GM21529 (cell line): ENCODE data around the gene MRPL53.
"Not testable (repeated sequence)": the region's sequence is repeated elsewhere in the genome, so short reads cannot be mapped to it uniquely, and the experiment has no call there.

Experiments
- ATAC-seq: cut with Tn5 transposase; IDR thresholded peaks from one replicate; pipeline ENCODE4 v1.9.1; 2021; ENCODE audit not compliant: unreplicated experiment

MRPL53 gene

DNA sequence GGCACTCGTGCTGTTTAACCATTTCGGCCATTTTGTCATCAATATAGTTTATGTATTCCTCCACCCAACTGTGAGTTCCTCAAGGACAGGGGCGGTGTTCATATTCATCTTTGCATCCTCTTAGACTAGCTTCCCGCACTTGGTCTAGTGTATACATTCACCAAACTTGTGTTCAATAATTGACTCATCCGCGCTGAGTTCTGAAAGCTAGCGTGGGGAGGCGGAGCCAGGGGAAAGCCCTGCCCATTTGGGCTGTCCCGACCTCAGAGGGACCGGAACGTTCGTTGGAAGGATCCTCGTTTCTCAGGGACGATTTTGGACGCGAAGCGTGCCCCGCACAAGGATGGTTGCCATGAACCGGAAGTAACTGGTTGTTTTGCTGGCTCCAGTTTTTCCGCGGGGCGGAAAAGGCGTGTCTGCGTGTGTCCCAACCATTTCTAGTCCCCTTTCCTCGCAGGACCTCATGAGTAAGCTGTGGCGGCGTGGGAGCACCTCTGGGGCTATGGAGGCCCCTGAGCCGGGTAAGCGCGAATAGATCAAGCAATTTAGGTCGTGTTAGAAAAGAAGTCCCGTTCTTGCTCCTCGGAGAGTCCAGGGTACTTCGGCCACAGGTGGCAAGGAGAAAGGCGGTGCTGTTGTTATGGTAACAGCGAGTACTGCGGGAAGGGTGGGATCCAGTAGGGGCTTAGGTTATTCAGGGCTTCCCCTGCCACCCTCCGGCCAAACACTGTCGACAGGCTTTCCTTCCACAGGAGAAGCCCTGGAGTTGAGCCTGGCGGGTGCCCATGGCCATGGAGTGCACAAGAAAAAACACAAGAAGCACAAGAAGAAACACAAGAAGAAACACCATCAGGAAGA, 17.6 kb downstream of the MRPL53 start, which contains the start of gene INO80B:
Gene INO80B (plus strand): TSS at position 434 of the 858 bp plus-strand sequence. CDS start 30 bp downstream, at position 464.
- ATAC-seq = peak; percentile 36

DNA sequence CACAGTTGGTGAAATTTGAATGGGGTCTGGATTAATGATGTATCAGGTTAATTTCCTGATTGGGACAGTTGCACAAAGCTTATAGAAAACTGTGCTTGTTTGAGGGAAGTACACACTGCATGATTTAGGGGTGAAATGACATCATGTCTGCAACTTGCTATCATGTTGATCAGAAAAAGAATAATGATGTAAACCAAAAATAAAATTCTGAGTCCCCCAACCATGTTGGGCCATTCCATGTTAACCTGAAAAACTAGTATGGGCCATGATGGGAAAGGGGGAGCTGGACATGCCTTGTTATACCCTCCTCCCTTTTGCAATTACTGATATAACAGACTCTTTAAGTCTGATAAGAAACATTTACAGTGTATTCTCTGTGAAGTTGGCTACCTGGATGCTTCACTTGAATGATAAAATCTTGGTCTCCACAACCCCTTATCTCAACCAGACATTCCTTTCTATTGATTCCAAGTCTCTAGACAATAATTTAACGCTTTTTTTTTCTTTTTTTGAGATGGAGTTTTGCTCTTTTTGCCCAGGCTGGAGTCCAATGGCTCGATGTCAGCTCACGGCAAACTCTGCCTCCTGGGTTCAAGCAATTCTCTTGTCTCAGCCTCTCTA, 21.8 kb downstream of the MRPL53 start:
- no peak for ATAC-seq

DNA sequence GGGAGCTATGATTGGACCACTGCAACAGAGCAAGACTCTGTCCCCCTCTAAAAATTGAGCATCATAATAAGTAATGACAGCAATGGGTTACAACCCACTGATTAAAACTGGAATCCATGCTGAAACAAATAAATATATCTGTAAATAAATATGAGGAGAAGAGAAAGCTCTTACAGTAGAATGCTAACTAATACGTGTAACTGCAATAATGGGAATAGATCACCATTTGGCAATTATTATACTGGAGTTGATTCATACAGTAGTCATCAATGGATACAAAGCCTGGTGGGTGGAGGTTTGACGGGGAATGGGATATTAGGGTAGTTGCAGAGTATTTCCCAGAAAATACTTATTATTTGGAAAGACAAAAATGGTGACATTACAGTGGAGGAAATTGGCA, 23.7 kb downstream of the MRPL53 start:
- no peak for ATAC-seq

DNA sequence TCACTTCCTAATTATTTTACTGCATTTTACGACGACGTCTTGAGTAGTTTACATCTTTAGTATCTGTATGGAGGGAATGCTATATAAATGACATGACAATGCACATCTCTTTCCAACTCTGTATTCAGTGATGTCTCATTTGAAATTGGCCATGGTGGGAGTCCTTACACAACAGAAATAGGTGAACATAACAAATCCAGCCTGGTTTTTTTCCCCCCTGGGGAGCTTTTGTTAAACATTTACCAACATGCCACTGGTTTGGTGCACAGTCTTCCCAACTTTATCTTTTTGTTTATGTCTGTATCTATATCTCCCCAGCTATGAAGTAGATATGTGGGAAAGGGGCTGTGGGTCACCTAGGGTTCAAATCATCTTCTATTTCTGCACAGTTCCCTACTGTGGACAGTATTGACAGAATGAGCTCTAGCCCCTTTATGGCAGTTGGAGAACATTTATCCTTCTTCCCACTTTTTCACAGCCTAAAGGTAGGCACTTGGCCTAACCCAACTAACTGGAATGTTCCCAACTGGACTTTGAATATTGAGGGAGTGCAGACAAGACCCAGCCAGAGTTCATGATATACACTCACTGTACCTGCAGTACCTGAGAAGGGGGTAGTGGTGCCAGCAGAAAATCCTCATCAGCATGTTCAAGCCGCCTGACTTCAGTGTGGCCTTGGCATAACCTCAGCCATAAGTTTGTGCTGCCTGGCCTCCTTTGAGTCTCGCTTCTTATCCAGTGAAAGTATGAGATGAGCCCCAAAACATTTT, 25.1 kb downstream of the MRPL53 start:
- no peak for ATAC-seq

DNA sequence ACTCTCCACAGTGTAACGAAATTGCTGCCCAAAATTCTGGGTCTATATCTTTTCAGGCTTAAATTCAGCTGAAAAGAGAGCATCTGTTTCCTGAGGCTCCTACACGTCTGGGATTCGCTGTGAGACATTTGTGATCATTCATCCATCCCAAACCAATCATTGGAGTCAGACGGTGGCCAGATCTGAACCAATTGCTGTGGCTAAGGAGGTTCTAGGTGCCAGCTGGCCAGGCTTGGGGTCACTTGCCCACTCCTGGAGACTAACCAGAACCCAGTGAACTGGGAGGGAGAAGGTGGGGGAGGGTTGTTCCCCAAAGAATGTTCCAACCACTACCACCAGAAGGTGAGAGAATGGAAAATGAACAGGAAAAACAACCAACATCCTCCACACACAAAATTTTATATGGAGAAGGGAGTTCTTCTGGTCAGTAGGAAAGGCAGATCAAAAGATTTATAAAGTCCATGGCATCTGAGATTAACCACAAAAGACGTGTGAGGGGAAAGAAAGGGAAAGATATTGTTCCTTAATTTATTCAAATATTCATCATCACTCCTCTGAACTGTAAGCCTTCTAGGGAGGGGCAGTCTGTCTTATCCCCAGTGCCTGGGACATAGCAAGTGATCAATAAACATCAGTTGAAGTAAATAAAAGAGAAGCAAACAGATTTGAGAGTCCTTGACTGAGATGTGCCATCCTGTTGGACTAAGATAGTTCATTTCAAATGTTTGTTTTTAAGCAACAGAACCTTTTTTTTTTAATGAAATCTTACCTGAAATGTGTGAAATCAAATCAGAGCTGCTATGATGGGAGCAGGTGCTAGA, 27.8 kb downstream of the MRPL53 start:
- no peak for ATAC-seq

DNA sequence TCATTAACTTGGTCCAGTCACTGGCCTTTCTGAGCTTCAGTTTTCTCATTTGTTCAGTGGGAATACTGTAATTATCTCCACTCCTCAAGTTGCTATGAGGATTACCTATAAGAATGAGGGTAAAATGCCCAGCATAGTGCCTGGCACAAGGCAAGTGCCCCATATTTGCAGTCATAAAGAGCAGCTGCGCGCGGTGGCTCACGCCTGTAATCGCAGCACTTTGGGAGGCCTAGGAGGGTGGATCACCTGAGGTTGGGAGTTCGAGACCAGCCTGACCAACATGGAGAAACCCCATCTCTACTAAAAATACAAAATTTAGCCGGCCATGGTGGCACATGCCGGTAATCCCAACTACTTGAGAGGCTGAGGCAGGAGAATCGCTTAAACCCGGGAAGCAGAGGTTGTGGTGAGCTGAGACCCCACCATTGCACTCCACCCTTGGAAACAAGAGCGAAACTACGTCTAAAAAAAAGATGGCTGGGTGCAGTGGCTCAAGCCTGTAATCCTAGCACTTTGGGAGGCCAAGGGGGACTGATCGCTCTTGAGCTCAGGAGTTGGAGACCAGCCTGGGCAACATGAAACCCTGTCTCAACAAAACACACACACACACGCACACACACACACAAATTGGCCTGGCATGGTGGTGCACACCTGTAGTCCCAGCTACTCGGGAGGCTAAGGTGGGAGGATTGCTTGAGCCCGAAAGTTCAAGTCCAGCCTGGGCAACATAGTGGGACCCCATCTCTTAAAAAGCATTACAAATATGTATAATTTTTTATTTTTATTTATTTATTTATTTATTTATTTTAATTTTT, 29.8 kb downstream of the MRPL53 start:
- ATAC-seq = not testable (repeated sequence)

DNA sequence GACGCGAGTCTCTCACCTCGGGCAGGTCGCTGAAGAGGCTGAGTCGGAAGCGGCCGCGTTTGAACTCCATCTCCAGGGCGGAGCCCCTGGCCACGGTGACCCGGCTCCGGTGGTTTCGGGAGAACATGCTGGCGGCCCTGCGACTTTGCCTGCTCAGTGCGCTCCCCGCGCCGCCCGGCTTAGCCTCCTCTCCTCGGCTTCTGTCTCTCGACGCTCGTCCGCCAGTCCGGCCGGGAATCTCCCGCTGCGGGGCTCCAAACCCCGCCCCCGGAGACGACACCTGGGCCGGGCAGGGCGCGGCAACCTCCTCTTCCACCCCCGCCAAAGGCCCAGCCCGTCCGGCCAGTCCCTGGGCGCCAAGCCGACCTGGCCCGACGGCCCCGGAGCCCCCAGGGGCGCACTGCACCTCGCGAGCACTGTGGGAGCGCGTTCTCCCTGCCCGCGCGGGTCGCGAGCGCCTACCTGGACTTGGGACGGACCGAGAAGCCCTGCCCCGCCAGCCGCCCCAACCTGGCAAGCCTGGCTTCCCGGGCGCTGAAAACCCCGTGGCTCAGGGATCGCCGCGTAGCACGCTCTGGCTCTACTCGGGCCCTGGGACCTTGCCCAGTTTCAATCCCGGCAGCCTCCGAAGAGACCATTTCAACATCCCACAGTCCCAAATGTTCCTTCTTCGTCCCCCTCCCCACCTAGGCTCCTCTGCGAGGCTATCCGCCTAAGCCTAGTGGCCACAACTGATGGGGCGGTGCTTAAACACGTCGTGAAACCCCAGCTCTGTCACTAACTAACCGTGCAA, 30.6 kb downstream of the MRPL53 start, which contains the start of gene RTKN:
Gene RTKN (minus strand): TSS at position 248 of the 793 bp plus-strand sequence. CDS start 121 bp downstream, at position 127.
- no peak for ATAC-seq

DNA sequence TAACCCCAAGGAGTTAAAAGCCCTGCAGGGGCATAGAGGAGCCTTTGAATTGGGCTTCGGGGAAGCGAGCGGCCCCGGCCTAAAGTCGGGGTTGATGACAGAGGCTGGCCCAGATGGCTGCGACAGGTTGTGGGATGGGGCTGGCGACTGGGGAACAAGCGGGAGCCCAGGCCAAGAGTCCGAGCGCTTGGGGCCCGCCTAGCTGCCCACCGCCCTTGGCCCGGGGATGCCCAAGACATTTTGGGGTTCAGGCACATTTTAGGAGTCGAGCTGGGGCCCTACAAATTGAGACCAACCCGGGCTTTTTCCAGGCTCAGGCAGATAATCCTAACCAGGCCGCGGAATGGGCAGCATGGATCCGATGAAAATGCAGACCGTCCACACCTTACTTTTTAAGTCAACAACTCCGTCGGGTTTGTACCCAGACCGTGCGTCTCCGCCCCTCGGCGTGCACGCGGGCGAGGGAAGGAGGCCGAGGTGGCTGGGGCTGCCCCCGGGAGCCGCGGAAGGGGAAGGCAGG, 31.2 kb downstream of the MRPL53 start:
- ATAC-seq = no peak

DNA sequence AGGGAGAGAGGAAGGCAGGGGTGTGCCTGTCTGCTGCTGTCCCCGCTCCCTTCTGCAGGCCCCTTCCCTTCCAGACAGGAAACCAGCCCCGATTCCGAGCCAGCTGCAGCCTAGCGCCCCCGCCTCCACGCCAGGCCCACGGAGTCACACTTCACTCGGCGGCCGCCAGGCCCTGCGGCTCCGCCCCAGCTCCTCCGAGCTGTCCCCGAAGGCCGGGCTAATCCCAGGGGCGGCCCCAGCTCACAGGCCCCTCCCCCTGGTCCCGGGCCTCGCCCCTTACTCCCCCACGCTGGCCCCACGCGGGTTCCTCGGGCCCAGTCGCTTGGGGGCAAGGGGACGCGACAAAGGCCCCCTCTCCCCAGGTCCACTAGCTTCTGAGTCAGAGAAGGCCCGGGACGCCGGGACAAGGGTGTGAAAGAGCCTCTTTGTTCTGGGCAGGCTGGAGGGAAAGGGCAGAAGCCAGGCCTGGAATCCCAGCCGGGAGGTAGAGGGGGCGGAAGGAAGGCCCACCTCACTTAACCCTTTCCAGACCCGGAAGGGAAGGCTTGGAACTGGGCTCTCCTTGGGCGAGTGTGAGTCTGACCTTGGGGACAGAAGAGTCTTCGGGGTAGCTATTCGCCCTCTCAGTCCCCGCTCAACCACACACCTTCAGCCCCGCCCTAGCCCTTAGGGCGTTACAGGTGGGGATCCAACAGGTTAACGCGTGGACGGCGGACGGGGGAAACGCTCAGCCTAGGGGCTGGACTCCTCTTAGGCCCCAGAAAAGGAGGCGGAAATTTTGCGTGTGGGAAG, 31.9 kb downstream of the MRPL53 start:
- ATAC-seq = peak; percentile 88

DNA sequence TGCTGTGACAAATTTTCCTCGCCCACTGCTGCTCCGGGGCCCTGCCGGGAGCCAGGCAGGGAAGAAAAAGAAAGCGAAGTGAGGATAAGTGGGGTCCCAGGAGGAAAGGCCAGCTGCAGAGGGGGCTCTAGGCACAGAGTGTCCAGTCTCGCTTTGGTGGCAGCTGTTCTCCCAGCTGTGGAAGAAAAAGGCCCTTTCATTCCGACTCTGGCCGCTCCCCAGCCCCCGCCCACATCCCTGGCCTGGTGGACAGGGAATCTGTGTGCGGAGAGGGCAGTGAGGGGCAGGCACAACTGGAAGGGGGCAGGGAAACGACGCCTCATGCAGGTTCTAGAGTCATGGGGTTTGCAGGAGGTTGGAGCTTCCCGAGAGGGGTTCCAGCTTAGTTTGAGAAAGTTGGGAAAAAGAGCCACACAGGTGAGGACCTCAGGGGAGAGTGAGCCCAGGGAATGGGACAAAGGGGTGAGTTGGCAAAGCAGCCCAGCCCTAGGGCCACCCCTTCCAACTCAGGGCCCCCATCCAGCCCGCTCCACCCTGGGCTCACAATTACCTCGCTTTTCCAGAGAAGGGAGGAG, 32.6 kb downstream of the MRPL53 start:
- ATAC-seq = no peak

DNA sequence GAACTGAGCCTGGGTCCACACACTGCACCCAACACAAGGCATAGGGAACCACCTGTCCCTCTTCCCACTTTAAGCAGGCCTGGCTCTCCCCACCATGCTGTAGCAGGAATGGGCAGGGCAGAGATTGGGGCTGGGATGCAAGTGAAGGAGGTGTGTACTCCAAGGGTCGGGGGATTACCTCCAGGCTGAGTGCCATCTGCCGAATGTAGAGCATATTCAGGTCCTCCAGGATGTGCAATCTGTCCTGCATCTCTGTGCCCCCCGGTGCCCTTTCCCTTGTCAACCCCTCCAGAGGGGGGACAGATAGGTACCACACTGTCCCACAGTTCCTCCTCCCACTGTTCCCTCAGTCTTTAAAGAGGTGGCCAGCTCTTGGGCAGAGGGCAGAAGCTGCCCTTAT, 33.1 kb downstream of the MRPL53 start:
- no peak for ATAC-seq

DNA sequence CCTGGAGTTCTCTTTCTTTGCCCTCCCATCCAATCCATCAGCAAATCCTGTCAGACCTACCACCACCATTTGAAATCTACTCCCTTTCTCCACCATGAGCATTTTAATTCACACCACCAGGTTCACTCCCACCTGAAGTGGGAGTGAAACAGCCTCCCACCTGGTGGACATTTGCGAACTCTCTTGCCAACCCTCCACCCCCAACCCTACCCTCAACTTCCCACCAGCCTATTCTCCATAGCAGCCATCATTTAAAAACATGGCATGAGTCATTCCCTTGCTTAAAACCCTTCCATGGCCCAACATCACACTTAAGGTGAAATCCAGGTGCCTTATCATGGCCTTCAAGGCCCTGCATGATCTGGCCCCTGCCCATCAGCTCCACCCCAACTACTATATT, 34.2 kb downstream of the MRPL53 start:
- no peak for ATAC-seq

DNA sequence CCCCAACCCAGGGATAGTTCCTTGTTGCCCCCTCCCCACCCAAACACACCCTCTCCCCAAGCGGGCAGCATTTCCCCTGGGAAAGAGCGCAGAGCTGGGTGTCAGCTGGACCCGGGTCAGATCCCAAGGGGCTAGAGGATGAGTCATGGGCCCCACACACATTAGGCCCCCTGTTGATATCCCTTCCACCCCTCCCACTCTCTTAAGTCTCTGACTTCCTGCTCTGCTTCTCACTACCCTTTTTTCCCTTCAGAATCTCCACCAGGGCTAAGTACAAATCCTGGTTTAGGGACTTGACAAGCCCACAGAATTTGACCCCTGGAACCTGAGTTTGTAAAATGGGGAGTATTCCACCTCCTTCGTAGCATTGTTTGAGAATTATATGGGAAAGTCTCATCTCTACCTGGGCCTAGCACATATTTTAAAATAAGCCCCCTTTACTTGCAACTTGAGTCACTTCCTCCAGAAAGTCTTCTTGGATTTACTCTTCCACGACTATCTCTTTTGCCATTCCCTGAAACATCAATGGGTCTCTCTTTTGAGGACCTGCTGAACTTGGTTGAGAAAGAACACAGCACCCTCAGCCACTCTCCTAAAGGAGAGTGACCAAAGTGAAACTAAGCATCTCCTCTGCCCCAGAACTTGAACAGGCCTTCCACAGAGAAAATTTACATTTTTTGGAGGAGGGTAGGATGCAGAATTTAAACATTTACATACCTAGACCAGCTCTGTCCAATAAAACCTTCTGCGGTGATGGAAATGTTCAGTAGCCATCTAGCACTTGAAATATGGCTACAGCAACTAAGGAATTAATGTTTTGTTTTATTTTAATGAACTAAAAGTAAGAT, 35.4 kb downstream of the MRPL53 start:
- ATAC-seq = no peak

DNA sequence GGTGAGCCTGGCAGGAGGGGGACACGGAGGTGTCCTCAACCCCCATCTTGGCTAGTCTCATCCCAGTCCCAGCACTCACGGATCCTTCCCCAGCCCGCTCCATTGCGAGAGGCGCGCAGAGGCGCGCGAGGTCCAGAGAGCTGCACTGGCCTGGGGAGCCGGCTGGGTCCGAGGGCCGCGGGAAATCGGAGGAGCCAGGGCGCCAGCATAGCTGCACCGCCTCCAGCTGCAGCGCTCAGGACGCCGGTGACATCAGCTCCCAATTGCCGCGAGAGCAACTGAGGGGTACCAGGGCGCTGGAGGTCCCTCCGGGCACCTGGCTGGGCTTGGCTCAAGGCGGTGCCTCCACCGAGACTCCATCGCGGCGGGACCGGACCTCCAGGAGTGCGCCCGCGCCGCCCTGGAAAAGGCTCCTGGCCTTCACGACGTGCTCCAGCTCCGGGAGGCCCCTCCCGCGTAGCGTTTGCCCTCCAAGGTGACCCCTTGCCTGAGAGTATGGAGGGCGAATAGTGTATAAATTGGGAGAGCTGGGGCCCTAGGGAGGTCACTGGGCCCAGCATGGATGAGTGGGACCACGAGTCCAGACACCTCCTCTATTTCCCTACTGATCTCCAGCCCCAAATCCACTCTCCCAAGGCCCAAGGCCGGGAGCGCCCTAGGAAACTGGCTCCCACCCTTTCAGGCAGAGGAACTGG, 36.2 kb downstream of the MRPL53 start:
- no peak for ATAC-seq

DNA sequence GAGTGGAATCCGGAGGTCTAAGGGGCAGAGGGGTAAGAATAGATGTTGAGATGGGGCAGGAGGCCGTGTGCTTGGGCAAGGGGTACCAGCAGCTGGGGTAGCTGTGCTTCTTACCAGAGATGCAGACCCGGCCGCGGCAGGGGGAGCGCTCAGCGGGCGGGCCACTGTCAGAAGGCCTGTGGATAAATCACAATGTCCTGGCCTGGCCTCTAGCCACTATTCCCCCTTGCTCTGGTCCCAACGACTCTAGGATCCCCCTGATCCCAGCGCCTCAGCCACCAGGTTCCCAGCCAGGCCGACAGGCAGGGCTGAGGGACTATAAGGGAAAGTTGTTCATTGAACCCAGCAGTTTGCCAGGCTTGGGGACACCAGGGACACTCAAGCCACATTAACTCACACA, 42.0 kb downstream of the MRPL53 start:
- ATAC-seq = no peak
